ENCODE measurements around the gene LRRC3B. TPM values are rescaled to one million over a fixed set of nuclear protein-coding genes. Genes with fewer than 3 reads are reported as not detected.
A peak's percentile ranks its signal among the peaks of the same experiment; 100 is the strongest.

LRRC3B gene
- 1 to 10 TPM in 2 of 5 donors, not detected in 3; 1.2 to 2.9 TPM for total RNA-seq
- 1 to 10 TPM in 1 of 3 donors, under 1 TPM in 2; 0.20 to 1.5 (median 0.44) TPM for polyA plus RNA-seq
- long read RNA-seq, donor 1, partial matches to known transcripts = 0 of 1 reads
- long read RNA-seq, donor 1, other reads (novel, unspliced or antisense) = 0 of 1 reads
- long read RNA-seq, donor 2 = 0 reads
- long read RNA-seq, donor 3 = 0 reads
- long read RNA-seq, donor 4 = 0 reads
- long read RNA-seq, donor 5, partial matches to known transcripts = 0 of 1 reads
- long read RNA-seq, donor 5, other reads (novel, unspliced or antisense) = 0 of 1 reads
- long read RNA-seq, donor 6 = 0 reads
- long read RNA-seq, donor 7, partial matches to known transcripts = 0 of 1 reads
- long read RNA-seq, donor 7, other reads (novel, unspliced or antisense) = 0 of 1 reads
- long read RNA-seq, donor 8 = 0 reads
- long read RNA-seq, donor 9 = 0 reads
- long read RNA-seq, donor 10, partial matches to known transcripts = 0 of 2 reads
- long read RNA-seq, donor 10, other reads (novel, unspliced or antisense) = 0 of 2 reads

GRCh38 chr3:26622621-26623418, at the start of gene LRRC3B:
Gene LRRC3B, plus strand, starts transcription at chr3:26622772. Its CDS starts 86,901 bp downstream, at chr3:26709673.
- intact Hi-C loops (cut with DNase I; ENCODE audit: low total_unique reads) = no loop called here
- no peaks in the 10 kb centered on the region for H3K36me3 ChIP-seq
- H3K4me1 ChIP-seq = peaks cover 9 to 32% (median 22%) of the 10 kb centered on the region in 4 donors
- TF ChIP-seq CTCF (IDR thresholded peaks at IDR 0.05) (no peak), POLR2AphosphoS5 (IDR thresholded peaks at IDR 0.05) (no peak), EP300 (IDR thresholded peaks at IDR 0.05) (no peak), POLR2A (IDR thresholded peaks at IDR 0.05) (no peak)
- peak in 1 of 2 donors; percentile 69 for DNase-seq
- H3K9me3 ChIP-seq = no peaks in the 10 kb centered on the region
- WGBS, 5 donors = 1 to 3% (median 2%) methylated on average over 31 to 72 of the region's 72 CpGs
- peak within 1 kb of the TSS; percentile 42 to 52 (median 46) for H3K4me3 ChIP-seq
- peaks cover 6 to 59% (median 37%) of the 10 kb centered on the region in 3 donors for H3K27me3 ChIP-seq
- peak within 1 kb of the TSS in 1 of 5 donors; percentile 47 for H3K27ac ChIP-seq

GRCh38 chr3:26574766-26575165, 47.8 kb upstream of the LRRC3B start:
- Histone ChIP-seq H3K36me3 (no peaks in the 10 kb centered on the region), H3K4me1 (no peaks in the 10 kb centered on the region), H3K9me3 (no peaks in the 10 kb centered on the region), H3K4me3 (no peak overlapping the region), H3K27me3 (no peaks in the 10 kb centered on the region), H3K27ac (no peak overlapping the region)
- DNase-seq = no peak
- TF ChIP-seq EP300 (IDR thresholded peaks at IDR 0.05) (no peak), POLR2A (IDR thresholded peaks at IDR 0.05) (no peak), CTCF (IDR thresholded peaks at IDR 0.05) (no peak), POLR2AphosphoS5 (IDR thresholded peaks at IDR 0.05) (no peak)
- intact Hi-C loops (cut with DNase I; ENCODE audit: low total_unique reads) = no loop called here

- Histone ChIP-seq H3K4me3 (no peak overlapping the region), H3K27me3 (no peaks in the 10 kb centered on the region), H3K27ac (no peak overlapping the region), H3K9me3 (no peaks in the 10 kb centered on the region), H3K36me3 (no peaks in the 10 kb centered on the region), H3K4me1 (no peaks in the 10 kb centered on the region)
- WGBS, 5 donors = 55 to 78% (median 65%) methylated on average over 1 of the region's 1 CpG
- no peak for TF ChIP-seq POLR2A (IDR thresholded peaks at IDR 0.05)
- no peak for TF ChIP-seq CTCF (IDR thresholded peaks at IDR 0.05)
- no peak for TF ChIP-seq POLR2AphosphoS5 (IDR thresholded peaks at IDR 0.05)
- DNase-seq = no peak
- intact Hi-C loops (cut with DNase I; ENCODE audit: low total_unique reads) = no loop called here
These were observed 43.5 kb upstream of the LRRC3B start for GRCh38 chr3:26579116-26579515.

GRCh38 chr3:26587571-26587970, 35.0 kb upstream of the LRRC3B start:
- intact Hi-C loops (cut with DNase I; ENCODE audit: low total_unique reads) = no loop called here
- H3K4me3 ChIP-seq = no peak overlapping the region
- no peaks in the 10 kb centered on the region for H3K9me3 ChIP-seq
- no peaks in the 10 kb centered on the region for H3K27me3 ChIP-seq
- no peaks in the 10 kb centered on the region for H3K36me3 ChIP-seq
- 83 to 89% (median 84%) methylated on average over 4 of the region's 4 CpGs for WGBS, 5 donors
- no peaks in the 10 kb centered on the region for H3K4me1 ChIP-seq
- H3K27ac ChIP-seq = no peak overlapping the region
- TF ChIP-seq POLR2A (IDR thresholded peaks at IDR 0.05) = no peak
- DNase-seq = no peak

All from stomach (tissue), 19 donors.